Endothelial cell of umbilical vein (primary cell): ENCODE data around the gene GATAD2A. TPM values are rescaled to one million over a fixed set of nuclear protein-coding genes. Genes with fewer than 3 reads are reported as not detected.

ENCODE experiments used
- BruUV-seq: library from RNA; stranded (reverse); fragments of 400-500 nt; replicated peaks from 2 replicates; lab custom pipeline; 2021; lab: Mats Ljungman, UMichigan
- CTCF ChIA-PET: fragments of 300-600, 350-600 bp; sonication (Branson Sonifier 250); formaldehyde crosslinking; loops from one replicate; lab custom pipeline; 2021; ENCODE audit warnings: antibody characterized with exemption, inconsistent platforms; lab: Charles Lee
- POLR2A ChIA-PET: fragments of 300-600, 350-600 bp; sonication (Branson Sonifier 250); formaldehyde crosslinking; loops from one replicate; lab custom pipeline; 2021; ENCODE audit warnings: antibody characterized with exemption, inconsistent platforms; lab: Charles Lee
- DNase-seq: peaks from one replicate; pipeline ENCODE4 v3.0.0-alpha.2; 2011; ENCODE audit warnings: low read depth, low spot score
- FAIRE-seq: peaks from 2 replicates; lab custom pipeline; 2011; peaks lifted over from hg19 to GRCh38; lab: Jason Lieb, UNC
- H2AFZ ChIP-seq: 2 replicates; pipeline ENCODE4 v1.6.0; 2012; ENCODE audit warnings: low read depth, low read length, control low read depth, inconsistent platforms
- H3K27ac ChIP-seq: 2 replicates; pipeline ENCODE4 v1.5.1; 2011; ENCODE audit warnings: low read depth, mild to moderate bottlenecking, control low read depth, low read length, moderate library complexity; ENCODE audit not compliant: insufficient read depth
- H3K27me3 ChIP-seq, 2 experiments: 2 replicates each; pipeline versions ENCODE4 v1.6.0 to v1.6.1; 2011; ENCODE audit warnings: low read length in 2 of 2, mixed read lengths in 1 of 2; ENCODE audit not compliant: control insufficient read depth in 2 of 2, insufficient read depth in 2 of 2
- H3K36me3 ChIP-seq, 2 experiments: 2 replicates in 1 of 2; 3 replicates in 1 of 2; pipeline ENCODE4 v1.5.1; 2011; ENCODE audit warnings: low read length in 2 of 2, mild to moderate bottlenecking in 1 of 2, moderate library complexity in 1 of 2; ENCODE audit not compliant: control insufficient read depth in 2 of 2, insufficient read depth in 2 of 2; ENCODE audit errors: extremely low read depth in 1 of 2
- H3K4me1 ChIP-seq: 3 replicates; pipeline ENCODE4 v1.5.1; 2011; ENCODE audit warnings: mild to moderate bottlenecking, low read length; ENCODE audit not compliant: control insufficient read depth, insufficient read depth; ENCODE audit errors: extremely low read depth
- H3K4me2 ChIP-seq: 2 replicates; pipeline ENCODE4 v1.6.1; 2011; ENCODE audit warnings: low read length, control low read depth, mixed read lengths; ENCODE audit not compliant: insufficient read depth
- H3K4me3 ChIP-seq, 3 experiments: fragments of 200-600 bp in 1 of 3; sonication (generic), shearing (Covaris generic) in 1 of 3; replicated peaks in 1 of 3; 2 replicates each; pipeline ENCODE4 v1.5.1; 2011 to 2016; ENCODE audit warnings: control low read depth in 3 of 3, low read length in 3 of 3, mild to moderate bottlenecking in 2 of 3, inconsistent platforms in 1 of 3, low read depth in 1 of 3, moderate library complexity in 1 of 3; ENCODE audit not compliant: insufficient read depth in 1 of 3
- H3K79me2 ChIP-seq: 2 replicates; pipeline ENCODE4 v1.6.0; 2012; ENCODE audit warnings: low read length, inconsistent platforms; ENCODE audit not compliant: control insufficient read depth, insufficient read depth
- H3K9ac ChIP-seq: replicated peaks from 2 replicates; pipeline ENCODE3; 2011; ENCODE audit warnings: low read length, control low read depth; ENCODE audit not compliant: insufficient read depth; ENCODE audit errors: extremely low read depth
- H3K9me1 ChIP-seq: replicated peaks from 3 replicates; pipeline ENCODE4 v1.6.0; 2011; ENCODE audit warnings: mild to moderate bottlenecking, low read length; ENCODE audit not compliant: control insufficient read depth, insufficient read depth; ENCODE audit errors: extremely low read depth
- H3K9me3 ChIP-seq: replicated peaks from 2 replicates; pipeline ENCODE4 v1.5.1; 2012; ENCODE audit warnings: low read length, inconsistent platforms; ENCODE audit not compliant: control insufficient read depth, insufficient read depth
- H4K20me1 ChIP-seq: replicated peaks from 2 replicates; pipeline ENCODE3; 2011; ENCODE audit warnings: mild to moderate bottlenecking, low read length; ENCODE audit not compliant: control insufficient read depth, insufficient read depth; ENCODE audit errors: extremely low read depth
- FOS ChIP-seq: IDR thresholded peaks from 2 replicates; pipeline ENCODE4 v1.6.1; 2011; ENCODE audit warnings: mild to moderate bottlenecking, low read length, moderate library complexity, borderline replicate concordance; ENCODE audit not compliant: insufficient read depth
- GATA2 ChIP-seq: IDR thresholded peaks from 2 replicates; pipeline ENCODE4 v1.7.0; 2011; ENCODE audit warnings: low read depth, mild to moderate bottlenecking, moderate library complexity, mixed read lengths, low read length; ENCODE audit not compliant: insufficient read length, insufficient read depth
- JUN ChIP-seq: IDR thresholded peaks from 2 replicates; pipeline ENCODE4 v1.6.1; 2011; ENCODE audit warnings: borderline replicate concordance, low read depth; ENCODE audit not compliant: insufficient read length, insufficient read depth
- MYC ChIP-seq: IDR thresholded peaks from one replicate; pipeline ENCODE4 v1.6.1; 2011; ENCODE audit warnings: mild to moderate bottlenecking, low read depth, low read length
- POLR2AphosphoS5 ChIP-seq: IDR thresholded peaks from 2 replicates; pipeline ENCODE4 v1.6.1; 2012; ENCODE audit warnings: low read depth, mild to moderate bottlenecking, control low read depth, low read length, moderate library complexity; ENCODE audit not compliant: insufficient read depth
- dilution Hi-C: fragments of 300-500 bp; cut with MboI; formaldehyde crosslinking; loops from one replicate; pipeline ENCODE4 v1.15.0; 2019; ENCODE audit warnings: low sequenced_read_pairs; ENCODE audit not compliant: extremely low pct_ligation_motif_present
- intact Hi-C: fragments of 100-400 bp; cut with micrococcal nuclease; formaldehyde crosslinking; loops from one replicate; pipeline ENCODE4 v1.10.0; 2022
- polyA plus RNA-seq, 4 experiments: library from polyadenylated mRNA; depleted of rRNA in 3 of 4; stranded (reverse) in 3 of 4; unstranded in 1 of 4; fragments of >200 nt; gene quantifications; 2 replicates each; pipeline versions ENCODE4 v1.2.1 to v1.2.3, GENCODE V29; 2011 to 2012; ENCODE audit warnings: missing spikeins in 1 of 4
- total RNA-seq: library from RNA; stranded (reverse); gene quantifications from 2 replicates; pipeline ENCODE4 v1.2.3, GENCODE V29; 2021
- TF ChIP-seq, protein P1 (sequence below), 2 donors: IDR thresholded peaks; 1 replicate in 1 of 2; 2 replicates in 1 of 2; pipeline ENCODE4 v1.5.1; 2011; ENCODE audit warnings: low read length in 2 of 2, mild to moderate bottlenecking in 2 of 2, moderate library complexity in 2 of 2, control low read depth in 1 of 2, inconsistent platforms in 1 of 2, low read depth in 1 of 2; ENCODE audit not compliant: insufficient read depth in 1 of 2; ENCODE audit errors: extremely low read depth in 1 of 2

Gene GATAD2A
- total and polyA plus RNA-seq, 2 donors (not counting 3 experiments of a cell fraction or from before 2014, with no cell fraction given), result 27.3 to 134 TPM

DNA sequence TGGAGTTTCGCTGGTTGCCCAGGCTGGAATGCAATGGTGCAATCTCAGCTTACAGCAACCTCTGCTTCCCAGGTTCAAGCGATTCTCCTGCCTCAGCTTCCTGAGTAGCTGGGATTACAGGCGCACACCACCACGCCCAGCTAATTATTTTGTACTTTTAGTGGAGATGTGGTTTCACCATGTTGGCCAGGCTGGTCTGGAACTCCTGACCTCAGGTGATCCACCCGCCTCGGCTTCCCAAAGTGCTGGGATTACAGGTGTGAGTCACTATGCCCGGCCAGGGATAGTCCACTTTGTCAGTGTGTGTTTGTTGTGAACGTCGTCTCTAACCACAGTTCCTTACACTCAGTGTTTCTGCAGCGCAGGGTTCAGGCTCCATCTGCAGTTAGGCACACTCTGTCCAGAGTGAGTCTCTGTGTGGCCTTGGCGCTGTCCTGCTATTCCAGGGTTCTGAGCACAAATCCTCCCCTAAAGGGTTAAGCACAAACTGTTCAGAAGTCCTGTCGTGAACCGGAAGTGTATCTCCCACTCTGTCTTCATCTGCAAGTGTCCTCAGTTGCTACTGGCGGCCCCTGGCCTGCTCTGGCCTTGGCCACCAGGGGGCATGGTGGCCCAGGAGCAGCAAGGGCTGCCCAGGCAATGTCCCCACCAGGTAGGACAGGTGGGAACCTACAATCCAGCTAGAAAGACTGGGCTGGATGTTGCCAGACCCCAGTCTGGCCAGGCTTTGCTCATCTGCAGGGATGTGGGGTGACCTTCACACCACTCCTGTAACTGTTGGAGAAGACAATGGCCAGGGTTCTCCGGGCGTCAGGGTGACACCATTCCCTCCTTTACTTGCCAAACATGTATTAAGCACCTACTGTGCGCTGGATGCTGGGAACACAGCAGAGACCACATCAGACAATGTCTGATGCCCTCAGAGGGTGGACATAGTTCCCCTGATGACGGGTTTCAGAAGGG, 38.8 kb upstream of the GATAD2A start:
- DNase-seq (peak; percentile 67), FAIRE-seq (peak; percentile 85)
- CTCF ChIA-PET, result interaction anchor here (0.6 to 7.6 kb wide), 5 partner anchors 39 to 126 kb away, joined by 3 to 127 read pairs (median 4); partner anchors contain the start of gene GATAD2A
- no peaks in the 10 kb centered on the region for H3K9me3 ChIP-seq
- H3K27me3 ChIP-seq, result no peaks in the 10 kb centered on the region
- BruUV-seq, result no TSS peak
- H3K27ac ChIP-seq, result no peak overlapping the region
- no peaks in the 10 kb centered on the region for H3K36me3 ChIP-seq
- no peak overlapping the region for H3K9ac ChIP-seq
- no peaks in the 10 kb centered on the region for H3K9me1 ChIP-seq
- TF ChIP-seq, protein P1, sequence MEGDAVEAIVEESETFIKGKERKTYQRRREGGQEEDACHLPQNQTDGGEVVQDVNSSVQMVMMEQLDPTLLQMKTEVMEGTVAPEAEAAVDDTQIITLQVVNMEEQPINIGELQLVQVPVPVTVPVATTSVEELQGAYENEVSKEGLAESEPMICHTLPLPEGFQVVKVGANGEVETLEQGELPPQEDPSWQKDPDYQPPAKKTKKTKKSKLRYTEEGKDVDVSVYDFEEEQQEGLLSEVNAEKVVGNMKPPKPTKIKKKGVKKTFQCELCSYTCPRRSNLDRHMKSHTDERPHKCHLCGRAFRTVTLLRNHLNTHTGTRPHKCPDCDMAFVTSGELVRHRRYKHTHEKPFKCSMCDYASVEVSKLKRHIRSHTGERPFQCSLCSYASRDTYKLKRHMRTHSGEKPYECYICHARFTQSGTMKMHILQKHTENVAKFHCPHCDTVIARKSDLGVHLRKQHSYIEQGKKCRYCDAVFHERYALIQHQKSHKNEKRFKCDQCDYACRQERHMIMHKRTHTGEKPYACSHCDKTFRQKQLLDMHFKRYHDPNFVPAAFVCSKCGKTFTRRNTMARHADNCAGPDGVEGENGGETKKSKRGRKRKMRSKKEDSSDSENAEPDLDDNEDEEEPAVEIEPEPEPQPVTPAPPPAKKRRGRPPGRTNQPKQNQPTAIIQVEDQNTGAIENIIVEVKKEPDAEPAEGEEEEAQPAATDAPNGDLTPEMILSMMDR (IDR thresholded peaks at IDR 0.05; ENCODE audit: extremely low read depth in 1 of 2, insufficient read depth in 1 of 2, low read depth in 1 of 2, low read length in 2 of 2), result peak; percentile 96 to 98
- TF ChIP-seq GATA2 (no peak), POLR2AphosphoS5 (no peak), FOS (no peak), MYC (no peak), JUN (no peak)
- H3K4me2 ChIP-seq, result no peak overlapping the region
- H4K20me1 ChIP-seq, result no peaks in the 10 kb centered on the region
- H3K4me1 ChIP-seq, result peaks cover 8% of the 10 kb centered on the region
- H2AFZ ChIP-seq, result peak overlapping the region; percentile 40
- POLR2A ChIA-PET, result no interaction called here
- dilution Hi-C loops (no loop called here), intact Hi-C loops (loop anchor here (1.0 kb wide), 3 partner anchors 19 to 124 kb away; no protein-coding TSS in a partner anchor)
- H3K79me2 ChIP-seq, result no peaks in the 10 kb centered on the region
- no peak overlapping the region for H3K4me3 ChIP-seq
